HG03378 (cell line): Measurements from ENCODE around the gene PTPRN2.
"Not testable (repeated sequence)": the region's sequence is repeated elsewhere in the genome, so short reads cannot be mapped to it uniquely, and the experiment has no call there.

Experiments
- ATAC-seq: cut with Tn5 transposase; IDR thresholded peaks from one replicate; pipeline ENCODE4 v1.9.1; 2021; ENCODE audit warnings: mild to moderate bottlenecking, moderate library complexity; ENCODE audit not compliant: unreplicated experiment

The PTPRN2 gene

GRCh38 chr7:157932498-157933218 lies 655.0 kb downstream of the PTPRN2 start:
- ATAC-seq = no peak

- ATAC-seq = no peak
Measured at GRCh38 chr7:157930926-157931466, 656.6 kb downstream of the PTPRN2 start.

GRCh38 chr7:157930441-157930840 lies 657.2 kb downstream of the PTPRN2 start:
- no peak for ATAC-seq

- no peak for ATAC-seq
Measured at GRCh38 chr7:157929671-157930070, 658.0 kb downstream of the PTPRN2 start.

- ATAC-seq = no peak
Measured at GRCh38 chr7:157928808-157929425, 658.7 kb downstream of the PTPRN2 start.

GRCh38 chr7:157928171-157928794 lies 659.3 kb downstream of the PTPRN2 start:
- ATAC-seq = no peak

- no peak for ATAC-seq
Measured at GRCh38 chr7:157927313-157927925, 660.2 kb downstream of the PTPRN2 start.

- no peak for ATAC-seq
Measured at GRCh38 chr7:157926521-157927150, 661.0 kb downstream of the PTPRN2 start.

GRCh38 chr7:157926107-157926506 lies 661.5 kb downstream of the PTPRN2 start:
- ATAC-seq = no peak

GRCh38 chr7:157925383-157925875 lies 662.2 kb downstream of the PTPRN2 start:
- no peak for ATAC-seq

GRCh38 chr7:157923903-157924630 lies 663.6 kb downstream of the PTPRN2 start:
- no peak for ATAC-seq

- ATAC-seq = no peak
Measured at GRCh38 chr7:157922576-157922975, 665.0 kb downstream of the PTPRN2 start.

- ATAC-seq = no peak
Measured at GRCh38 chr7:157918326-157919080, 669.1 kb downstream of the PTPRN2 start.

GRCh38 chr7:157916946-157917640 lies 670.5 kb downstream of the PTPRN2 start:
- ATAC-seq = no peak

- ATAC-seq = no peak
Measured at GRCh38 chr7:157910446-157910845, 677.2 kb downstream of the PTPRN2 start.

GRCh38 chr7:157910045-157910444 lies 677.6 kb downstream of the PTPRN2 start:
- not testable (repeated sequence) for ATAC-seq

GRCh38 chr7:157909370-157909769 lies 678.3 kb downstream of the PTPRN2 start:
- ATAC-seq = no peak

GRCh38 chr7:157908006-157908782 lies 679.4 kb downstream of the PTPRN2 start:
- no peak for ATAC-seq
